Aorta (tissue), 5 donors: ENCODE measurements around the gene C10orf90. TPM values are rescaled to one million over a fixed set of nuclear protein-coding genes. Genes with fewer than 3 reads are reported as not detected.
A peak's percentile ranks its signal among the peaks of the same experiment; 100 is the strongest.

Experiments used
- ATAC-seq: fragments of 200-7000 bp; cut with Tn5 transposase; one replicate; pipeline ENCODE4 v1.9.1; 2022; ENCODE audit warnings: moderate library complexity; ENCODE audit not compliant: low FRiP score
- DNase-seq, 2 donors: peaks; one replicate each; pipeline ENCODE4 v3.0.0-alpha.2; 2020
- H3K27ac ChIP-seq, 2 donors: one replicate each; pipeline ENCODE4 v1.5.1; 2013; ENCODE audit warnings: low read length in 2 of 2, mild to moderate bottlenecking in 2 of 2, moderate library complexity in 2 of 2, control low read depth in 1 of 2, inconsistent platforms in 1 of 2, low read depth in 1 of 2
- H3K27me3 ChIP-seq, 2 donors: one replicate each; pipeline ENCODE4 v1.6.1; 2013; ENCODE audit warnings: control low read depth in 1 of 2, low read length in 1 of 2, mild to moderate bottlenecking in 1 of 2, moderate library complexity in 1 of 2; ENCODE audit not compliant: insufficient read depth in 2 of 2, control insufficient read depth in 1 of 2
- H3K36me3 ChIP-seq, 2 donors: one replicate each; pipeline ENCODE4 v1.6.1; 2013; ENCODE audit warnings: control low read depth in 1 of 2, low read length in 1 of 2, mild to moderate bottlenecking in 1 of 2; ENCODE audit not compliant: insufficient read depth in 2 of 2, control insufficient read depth in 1 of 2
- H3K4me1 ChIP-seq, 2 donors: one replicate each; pipeline ENCODE4 v1.6.1; 2013; ENCODE audit warnings: low read length in 2 of 2, control low read depth in 1 of 2, mild to moderate bottlenecking in 1 of 2, moderate library complexity in 1 of 2; ENCODE audit not compliant: insufficient read depth in 2 of 2, control insufficient read depth in 1 of 2
- H3K4me3 ChIP-seq, 2 donors: one replicate each; pipeline ENCODE4 v1.5.1; 2013; ENCODE audit warnings: low read length in 2 of 2, control low read depth in 1 of 2, mild to moderate bottlenecking in 1 of 2
- H3K9me3 ChIP-seq: one replicate; pipeline ENCODE4 v1.6.1; 2013; ENCODE audit warnings: mild to moderate bottlenecking, low read length; ENCODE audit not compliant: control insufficient read depth
- WGBS, 2 donors: extraction: QIAGEN DNeasy Blood & Tissue Kit; methylation state at CpG; one replicate each; pipeline ENCODE4 v1.1.7; 2013; 5-methylcytosine and 5-hydroxymethylcytosine counted together
- intact Hi-C, 2 donors: fragments of 100-400 bp; cut with DNase I; formaldehyde crosslinking; loops; one replicate each; pipeline versions ENCODE4 v1.14.2 to v1.15.0; 2022
- polyA plus RNA-seq, 2 donors: library from polyadenylated mRNA; stranded (reverse); fragments of 200-250 nt; gene quantifications; one replicate each; pipeline ENCODE4 v1.2.3, GENCODE V29; 2013
- total RNA-seq, 2 donors: library from RNA; stranded (reverse); fragmentation: NEBNext Ultra II Directional; extraction: Animal tissue kit (Norgen Biotek cat#: 25700); gene quantifications; one replicate each; pipeline ENCODE4 v1.2.1, GENCODE V29; 2021
- donor health status: healthy with polysubstance abuse.
- donor health status: Bipolar disorder and iron deficiency.
- donor health status: DM: no; HTN: no; CAD: no.
- donor health status: DM: no; HTN: no; CAD: no.
- donor health status: DM: yes; HTN: yes; CAD: no.

The C10orf90 gene
- total and polyA plus RNA-seq, 4 donors: not detected

DNA sequence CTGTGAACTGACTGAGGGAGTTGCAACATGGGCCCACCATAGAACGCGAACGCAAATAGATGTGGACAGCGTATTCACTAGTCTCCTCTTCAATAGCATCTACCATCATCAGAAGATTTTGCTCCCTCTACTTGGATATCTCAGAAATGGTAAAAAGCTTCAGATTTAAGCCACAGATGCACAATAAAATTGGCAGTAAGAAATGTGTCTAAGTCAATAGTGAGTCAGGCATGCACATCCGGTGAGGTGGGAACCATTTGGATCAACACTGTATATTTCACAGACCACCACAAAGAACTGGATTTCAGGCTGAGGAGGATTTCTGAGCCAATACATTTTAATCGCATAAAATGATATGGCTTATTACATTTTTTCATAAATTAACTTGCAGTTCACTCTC is 170.7 kb downstream of the C10orf90 start:
- Histone ChIP-seq H3K36me3 (no peaks in the 10 kb centered on the region), H3K9me3 (no peaks in the 10 kb centered on the region), H3K27me3 (no peaks in the 10 kb centered on the region), H3K4me3 (no peak overlapping the region), H3K27ac (no peak overlapping the region), H3K4me1 (no peaks in the 10 kb centered on the region)
- DNase-seq (no peak), ATAC-seq (no peak)
- intact Hi-C loops: loop anchor here (5.0 to 10.0 kb wide), 2 partner anchors 115 to 567 kb away; partner anchors contain the start of gene ADAM12 (in 2 of the 2)
- 95 to 96% methylated on average over 6 of the region's 6 CpGs for WGBS, 2 donors

GRCh38 chr10:126497672-126498071 is 172.8 kb downstream of the C10orf90 start:
- H3K4me3 ChIP-seq: no peak overlapping the region
- DNase-seq (no peak), ATAC-seq (no peak)
- H3K4me1 ChIP-seq: no peaks in the 10 kb centered on the region
- H3K27me3 ChIP-seq: no peaks in the 10 kb centered on the region
- intact Hi-C loops: no loop called here
- no peak overlapping the region for H3K27ac ChIP-seq
- no peaks in the 10 kb centered on the region for H3K9me3 ChIP-seq
- 77 to 88% methylated on average over 2 of the region's 2 CpGs for WGBS, 2 donors
- H3K36me3 ChIP-seq: no peaks in the 10 kb centered on the region

- DNase-seq (no peak), ATAC-seq (no peak)
- H3K36me3 ChIP-seq: no peaks in the 10 kb centered on the region
- no peaks in the 10 kb centered on the region for H3K27me3 ChIP-seq
- no peaks in the 10 kb centered on the region for H3K9me3 ChIP-seq
- no peak overlapping the region for H3K4me3 ChIP-seq
- no peaks in the 10 kb centered on the region for H3K4me1 ChIP-seq
- WGBS, 2 donors: 84 to 85% methylated on average over 16 of the region's 16 CpGs
- no peak overlapping the region for H3K27ac ChIP-seq
- intact Hi-C loops: no loop called here
Measured at GRCh38 chr10:126496771-126497545, 173.5 kb downstream of the C10orf90 start.

DNA sequence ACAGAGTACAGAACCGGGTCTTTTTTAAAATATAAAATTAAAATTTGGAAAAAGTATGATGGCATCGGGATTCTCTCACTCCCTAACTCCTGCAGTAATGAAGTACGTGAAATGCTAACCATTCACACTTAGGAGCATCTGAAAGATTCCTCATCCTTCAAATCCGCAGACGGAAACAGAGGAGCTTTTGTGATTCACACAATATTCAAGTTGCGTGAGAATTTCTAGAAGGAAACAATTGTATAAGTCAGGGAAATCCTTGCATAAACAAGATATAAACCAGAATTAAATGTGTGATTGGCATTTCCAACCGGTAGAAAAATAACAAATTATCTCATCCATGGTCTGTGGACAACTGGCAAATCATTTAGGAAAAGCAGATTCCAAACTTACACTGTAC is 179.0 kb downstream of the C10orf90 start:
- H3K27ac ChIP-seq: no peak overlapping the region
- H3K4me1 ChIP-seq: no peaks in the 10 kb centered on the region
- H3K36me3 ChIP-seq: no peaks in the 10 kb centered on the region
- ATAC-seq (no peak), DNase-seq (no peak)
- whole genome bisulfite sequencing, 2 donors: 54% methylated on average over 7 of the region's 7 CpGs
- H3K27me3 ChIP-seq: no peaks in the 10 kb centered on the region
- no peak overlapping the region for H3K4me3 ChIP-seq
- no peaks in the 10 kb centered on the region for H3K9me3 ChIP-seq
- intact Hi-C loops: no loop called here

DNA sequence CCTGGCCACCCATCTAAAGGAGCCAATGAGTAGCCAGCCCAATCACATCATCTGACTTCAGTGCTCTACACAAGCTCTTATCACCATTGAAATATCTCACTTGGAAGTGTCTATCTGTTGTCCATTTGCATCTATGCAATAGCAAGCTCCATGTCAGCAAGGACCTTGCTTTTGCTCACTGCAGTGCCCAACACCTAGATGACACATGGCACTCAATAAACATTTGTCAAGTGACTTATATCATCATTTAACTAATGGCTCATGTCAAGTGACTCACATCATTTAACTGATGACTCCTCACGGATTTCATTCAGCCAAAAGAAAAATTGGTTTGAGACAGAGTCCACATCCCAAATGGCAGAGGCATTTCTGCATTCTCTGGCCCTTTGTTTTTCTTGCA is 189.3 kb downstream of the C10orf90 start:
- H3K9me3 ChIP-seq: peaks cover 2% of the 10 kb centered on the region
- intact Hi-C loops: no loop called here
- DNase-seq: no peak
- H3K27me3 ChIP-seq: no peaks in the 10 kb centered on the region
- no peaks in the 10 kb centered on the region for H3K4me1 ChIP-seq
- no peak overlapping the region for H3K4me3 ChIP-seq
- WGBS, 2 donors: 39 to 48% methylated on average over 1 of the region's 1 CpG
- H3K27ac ChIP-seq: no peak overlapping the region
- H3K36me3 ChIP-seq: no peaks in the 10 kb centered on the region
- ATAC-seq: no peak

DNA sequence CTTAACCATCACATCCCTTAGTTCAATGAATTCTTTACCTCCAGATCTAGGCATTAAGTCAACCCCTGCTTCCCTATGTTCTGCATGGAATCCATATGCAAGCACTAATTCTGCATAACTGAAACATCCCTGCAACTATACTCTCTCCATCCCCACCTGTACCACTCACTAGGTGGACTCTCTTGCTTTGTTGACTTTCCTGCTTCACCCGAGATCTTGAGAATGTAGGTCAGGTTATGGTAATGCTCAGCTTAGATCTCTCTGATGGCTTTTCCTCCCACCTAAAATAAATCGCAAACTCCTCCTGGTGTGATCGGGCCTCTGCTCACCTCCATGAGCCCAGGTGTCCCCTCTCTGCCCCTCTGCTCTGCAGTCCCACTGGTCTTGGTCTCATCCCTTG is 189.8 kb downstream of the C10orf90 start:
- H3K27me3 ChIP-seq: no peaks in the 10 kb centered on the region
- no peaks in the 10 kb centered on the region for H3K4me1 ChIP-seq
- intact Hi-C loops: no loop called here
- H3K36me3 ChIP-seq: no peaks in the 10 kb centered on the region
- 92 to 94% methylated on average over 3 of the region's 3 CpGs for WGBS, 2 donors
- DNase-seq (no peak), ATAC-seq (no peak)
- no peak overlapping the region for H3K4me3 ChIP-seq
- H3K9me3 ChIP-seq: peaks cover 2% of the 10 kb centered on the region
- no peak overlapping the region for H3K27ac ChIP-seq

GRCh38 chr10:126479280-126479895 is 191.1 kb downstream of the C10orf90 start:
- Histone ChIP-seq H3K4me3 (no peak overlapping the region), H3K27me3 (no peaks in the 10 kb centered on the region), H3K27ac (no peak overlapping the region), H3K4me1 (no peaks in the 10 kb centered on the region), H3K9me3 (no peaks in the 10 kb centered on the region), H3K36me3 (no peaks in the 10 kb centered on the region)
- intact Hi-C loops: loop anchor here in 1 of 2 donors (10.0 kb wide), 1 partner anchor 95 kb away; the partner anchor contains the start of gene ADAM12
- DNase-seq (no peak), ATAC-seq (no peak)
- 88 to 89% methylated on average over 7 of the region's 7 CpGs for WGBS, 2 donors

DNA sequence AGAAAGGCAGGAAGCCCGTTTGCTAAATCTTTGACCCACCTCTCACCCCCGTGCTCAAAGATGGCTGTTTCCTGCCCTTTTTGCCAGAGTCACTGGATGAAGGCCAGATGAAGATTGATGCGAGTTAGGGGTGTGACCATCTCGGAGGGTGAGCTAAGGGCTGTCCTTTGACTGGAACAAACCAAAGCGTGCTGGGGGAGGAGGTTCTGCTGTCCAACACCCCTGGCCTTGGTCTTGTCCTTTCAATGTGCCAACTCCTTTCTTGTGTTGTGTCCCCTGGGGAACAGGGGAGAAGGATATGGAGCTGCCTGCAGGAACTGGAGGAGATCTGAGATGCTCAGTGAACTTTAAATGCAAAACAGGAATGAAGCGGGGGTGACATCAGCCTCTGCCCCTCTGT is 191.9 kb downstream of the C10orf90 start:
- intact Hi-C loops: loop anchor here in 1 of 2 donors (10.0 kb wide), 1 partner anchor 94 kb away; the partner anchor contains the start of gene ADAM12
- H3K27ac ChIP-seq: no peak overlapping the region
- no peak overlapping the region for H3K4me3 ChIP-seq
- H3K27me3 ChIP-seq: no peaks in the 10 kb centered on the region
- WGBS, 2 donors: 54 to 58% methylated on average over 6 of the region's 6 CpGs
- DNase-seq (no peak), ATAC-seq (no peak)
- no peaks in the 10 kb centered on the region for H3K36me3 ChIP-seq
- H3K9me3 ChIP-seq: no peaks in the 10 kb centered on the region
- no peaks in the 10 kb centered on the region for H3K4me1 ChIP-seq

- DNase-seq (no peak), ATAC-seq (peak; percentile 67)
- no peak overlapping the region for H3K27ac ChIP-seq
- H3K27me3 ChIP-seq: no peaks in the 10 kb centered on the region
- H3K4me1 ChIP-seq: no peaks in the 10 kb centered on the region
- intact Hi-C loops: loop anchor here in 1 of 2 donors (10.0 kb wide), 1 partner anchor 91 kb away; the partner anchor contains the start of gene ADAM12
- H3K4me3 ChIP-seq: no peak overlapping the region
- whole genome bisulfite sequencing, 2 donors: 14 to 18% methylated on average over 11 of the region's 11 CpGs
- no peaks in the 10 kb centered on the region for H3K9me3 ChIP-seq
- H3K36me3 ChIP-seq: no peaks in the 10 kb centered on the region
Measured at GRCh38 chr10:126476246-126476645, 194.2 kb downstream of the C10orf90 start.
